HL-60 (cell line): ENCODE results near the gene SH2B3.

Source experiments
- GABPA ChIP-seq: IDR thresholded peaks from 2 replicates; pipeline ENCODE4 v1.6.1; 2012; ENCODE audit warnings: low read depth
- TF ChIP-seq, protein P1 (sequence below): IDR thresholded peaks from one replicate; pipeline ENCODE4 v1.5.1; 2011; ENCODE audit warnings: low read length, control low read depth, inconsistent platforms; ENCODE audit not compliant: insufficient read depth
- TF ChIP-seq, protein P2 (sequence below): IDR thresholded peaks from 2 replicates; pipeline ENCODE4 v1.6.1; 2012; ENCODE audit warnings: low read depth; ENCODE audit not compliant: insufficient replicate concordance

DNA sequence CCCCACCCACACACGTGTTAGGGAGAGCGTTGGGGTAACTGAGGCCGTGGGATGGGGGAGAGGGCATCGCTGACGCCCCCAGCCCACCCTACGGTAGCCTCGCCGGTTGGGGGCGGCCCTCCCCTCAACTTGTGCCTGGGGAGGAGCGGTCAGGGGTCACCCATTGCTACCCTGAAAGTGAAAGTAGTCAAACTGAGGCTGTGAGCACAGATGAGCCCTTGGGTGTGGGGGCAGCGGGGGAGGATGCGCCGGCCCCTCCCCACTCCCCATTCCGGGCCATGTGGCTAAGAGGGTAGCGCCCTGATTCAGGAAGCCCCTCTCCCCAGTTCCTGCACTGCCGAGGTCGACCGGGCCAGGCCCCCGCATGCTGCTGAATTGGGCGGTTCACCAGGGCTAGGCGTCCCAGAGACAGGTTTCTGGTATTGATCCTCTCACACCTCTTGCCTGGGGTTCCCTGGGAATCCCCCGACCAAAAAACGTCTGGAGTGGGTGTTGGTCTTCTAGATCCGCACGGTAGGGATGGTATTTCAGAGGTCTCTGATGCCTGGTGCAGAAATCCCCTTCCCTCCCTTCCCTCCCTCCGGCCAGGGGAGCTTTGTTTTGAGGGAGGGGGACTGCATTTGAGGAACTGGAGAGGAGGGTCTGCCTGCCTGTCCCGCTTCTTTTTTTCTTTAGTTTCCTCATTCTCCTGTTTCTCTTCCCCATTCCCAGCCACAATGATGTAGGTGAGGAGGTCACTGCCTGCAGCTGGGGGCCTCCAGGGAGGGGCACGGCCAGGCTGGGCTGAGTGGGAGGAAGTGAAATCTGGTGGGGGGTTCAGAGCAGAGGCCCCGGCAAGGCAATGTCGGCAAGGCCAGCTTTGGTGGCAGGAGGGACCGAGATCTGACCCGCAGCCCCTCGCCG lies 1.0 kb downstream of the SH2B3 start:
- TF ChIP-seq, protein P1, sequence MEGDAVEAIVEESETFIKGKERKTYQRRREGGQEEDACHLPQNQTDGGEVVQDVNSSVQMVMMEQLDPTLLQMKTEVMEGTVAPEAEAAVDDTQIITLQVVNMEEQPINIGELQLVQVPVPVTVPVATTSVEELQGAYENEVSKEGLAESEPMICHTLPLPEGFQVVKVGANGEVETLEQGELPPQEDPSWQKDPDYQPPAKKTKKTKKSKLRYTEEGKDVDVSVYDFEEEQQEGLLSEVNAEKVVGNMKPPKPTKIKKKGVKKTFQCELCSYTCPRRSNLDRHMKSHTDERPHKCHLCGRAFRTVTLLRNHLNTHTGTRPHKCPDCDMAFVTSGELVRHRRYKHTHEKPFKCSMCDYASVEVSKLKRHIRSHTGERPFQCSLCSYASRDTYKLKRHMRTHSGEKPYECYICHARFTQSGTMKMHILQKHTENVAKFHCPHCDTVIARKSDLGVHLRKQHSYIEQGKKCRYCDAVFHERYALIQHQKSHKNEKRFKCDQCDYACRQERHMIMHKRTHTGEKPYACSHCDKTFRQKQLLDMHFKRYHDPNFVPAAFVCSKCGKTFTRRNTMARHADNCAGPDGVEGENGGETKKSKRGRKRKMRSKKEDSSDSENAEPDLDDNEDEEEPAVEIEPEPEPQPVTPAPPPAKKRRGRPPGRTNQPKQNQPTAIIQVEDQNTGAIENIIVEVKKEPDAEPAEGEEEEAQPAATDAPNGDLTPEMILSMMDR: no peak
- no peak for TF ChIP-seq GABPA
- TF ChIP-seq, protein P2, sequence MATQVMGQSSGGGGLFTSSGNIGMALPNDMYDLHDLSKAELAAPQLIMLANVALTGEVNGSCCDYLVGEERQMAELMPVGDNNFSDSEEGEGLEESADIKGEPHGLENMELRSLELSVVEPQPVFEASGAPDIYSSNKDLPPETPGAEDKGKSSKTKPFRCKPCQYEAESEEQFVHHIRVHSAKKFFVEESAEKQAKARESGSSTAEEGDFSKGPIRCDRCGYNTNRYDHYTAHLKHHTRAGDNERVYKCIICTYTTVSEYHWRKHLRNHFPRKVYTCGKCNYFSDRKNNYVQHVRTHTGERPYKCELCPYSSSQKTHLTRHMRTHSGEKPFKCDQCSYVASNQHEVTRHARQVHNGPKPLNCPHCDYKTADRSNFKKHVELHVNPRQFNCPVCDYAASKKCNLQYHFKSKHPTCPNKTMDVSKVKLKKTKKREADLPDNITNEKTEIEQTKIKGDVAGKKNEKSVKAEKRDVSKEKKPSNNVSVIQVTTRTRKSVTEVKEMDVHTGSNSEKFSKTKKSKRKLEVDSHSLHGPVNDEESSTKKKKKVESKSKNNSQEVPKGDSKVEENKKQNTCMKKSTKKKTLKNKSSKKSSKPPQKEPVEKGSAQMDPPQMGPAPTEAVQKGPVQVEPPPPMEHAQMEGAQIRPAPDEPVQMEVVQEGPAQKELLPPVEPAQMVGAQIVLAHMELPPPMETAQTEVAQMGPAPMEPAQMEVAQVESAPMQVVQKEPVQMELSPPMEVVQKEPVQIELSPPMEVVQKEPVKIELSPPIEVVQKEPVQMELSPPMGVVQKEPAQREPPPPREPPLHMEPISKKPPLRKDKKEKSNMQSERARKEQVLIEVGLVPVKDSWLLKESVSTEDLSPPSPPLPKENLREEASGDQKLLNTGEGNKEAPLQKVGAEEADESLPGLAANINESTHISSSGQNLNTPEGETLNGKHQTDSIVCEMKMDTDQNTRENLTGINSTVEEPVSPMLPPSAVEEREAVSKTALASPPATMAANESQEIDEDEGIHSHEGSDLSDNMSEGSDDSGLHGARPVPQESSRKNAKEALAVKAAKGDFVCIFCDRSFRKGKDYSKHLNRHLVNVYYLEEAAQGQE: no peak
